ENCODE results near the gene AKR7A3. TPM values are rescaled to one million over a fixed set of nuclear protein-coding genes. Genes with fewer than 3 reads are reported as not detected.

Gene AKR7A3
- total RNA-seq, 1 donor from 2014 or later, result 1.5 TPM

DNA sequence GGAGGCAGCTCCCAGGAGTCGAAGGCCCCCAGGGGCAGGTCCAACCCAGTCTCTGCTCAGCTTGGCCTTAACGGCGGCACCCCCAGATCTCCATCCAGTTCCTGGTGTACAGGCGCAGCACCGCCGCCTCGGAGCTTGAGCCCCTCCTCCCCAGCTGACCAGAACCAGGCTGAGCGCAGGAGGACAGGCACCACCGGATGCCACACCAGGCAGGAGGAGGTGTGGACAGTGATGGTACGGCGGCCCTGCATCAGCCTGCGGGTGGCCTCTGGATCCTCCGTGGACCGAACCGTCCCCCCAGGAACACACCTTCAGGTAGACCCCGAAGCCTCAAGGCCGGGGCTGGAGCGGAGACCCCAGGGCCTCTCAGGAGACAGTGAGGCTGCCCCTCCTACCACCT, 39.9 kb upstream of the AKR7A3 start:
- Mint-ChIP-seq H3K36me3 (ENCODE audit: unreplicated experiment) (peaks cover 14% of the 10 kb centered on the region), H3K27me3 (ENCODE audit: unreplicated experiment) (no peaks in the 10 kb centered on the region), H3K9me3 (ENCODE audit: unreplicated experiment) (no peaks in the 10 kb centered on the region), H3K4me1 (ENCODE audit: unreplicated experiment) (no peaks in the 10 kb centered on the region), H3K27ac (ENCODE audit: unreplicated experiment) (no peak overlapping the region), H3K4me3 (ENCODE audit: unreplicated experiment) (no peak overlapping the region)
- TF ChIP-seq, protein P1, sequence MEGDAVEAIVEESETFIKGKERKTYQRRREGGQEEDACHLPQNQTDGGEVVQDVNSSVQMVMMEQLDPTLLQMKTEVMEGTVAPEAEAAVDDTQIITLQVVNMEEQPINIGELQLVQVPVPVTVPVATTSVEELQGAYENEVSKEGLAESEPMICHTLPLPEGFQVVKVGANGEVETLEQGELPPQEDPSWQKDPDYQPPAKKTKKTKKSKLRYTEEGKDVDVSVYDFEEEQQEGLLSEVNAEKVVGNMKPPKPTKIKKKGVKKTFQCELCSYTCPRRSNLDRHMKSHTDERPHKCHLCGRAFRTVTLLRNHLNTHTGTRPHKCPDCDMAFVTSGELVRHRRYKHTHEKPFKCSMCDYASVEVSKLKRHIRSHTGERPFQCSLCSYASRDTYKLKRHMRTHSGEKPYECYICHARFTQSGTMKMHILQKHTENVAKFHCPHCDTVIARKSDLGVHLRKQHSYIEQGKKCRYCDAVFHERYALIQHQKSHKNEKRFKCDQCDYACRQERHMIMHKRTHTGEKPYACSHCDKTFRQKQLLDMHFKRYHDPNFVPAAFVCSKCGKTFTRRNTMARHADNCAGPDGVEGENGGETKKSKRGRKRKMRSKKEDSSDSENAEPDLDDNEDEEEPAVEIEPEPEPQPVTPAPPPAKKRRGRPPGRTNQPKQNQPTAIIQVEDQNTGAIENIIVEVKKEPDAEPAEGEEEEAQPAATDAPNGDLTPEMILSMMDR (IDR thresholded peaks at IDR 0.05), result no peak
- DNase-seq (ENCODE audit: extremely low spot score, unreplicated experiment), result no peak

- no peaks in the 10 kb centered on the region for H3K4me1 Mint-ChIP-seq (ENCODE audit: unreplicated experiment)
These were observed 39.2 kb upstream of the AKR7A3 start for GRCh38 chr1:19327736-19328135.

DNA sequence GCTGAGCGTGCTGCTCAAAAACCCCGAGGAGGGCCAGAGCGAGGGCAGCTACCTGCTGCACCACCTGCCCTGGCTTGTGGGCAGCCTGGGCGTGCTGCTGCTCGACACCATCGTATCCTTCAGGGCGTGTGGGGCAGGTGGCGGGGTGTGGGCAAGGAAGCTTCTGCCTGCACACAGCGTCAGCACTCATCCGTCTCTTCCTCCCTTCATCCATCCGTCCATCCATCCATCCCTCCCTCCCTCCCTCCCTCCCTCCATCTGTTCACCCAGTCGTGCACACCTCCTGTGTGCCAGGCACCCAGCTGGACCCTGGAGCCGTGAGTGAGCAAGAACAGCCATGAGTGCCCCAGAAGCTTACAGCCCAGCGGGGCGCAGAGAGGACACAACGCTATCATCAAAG, 38.7 kb upstream of the AKR7A3 start:
- TF ChIP-seq, protein P1 (IDR thresholded peaks at IDR 0.05), result no peak
- Mint-ChIP-seq H3K27ac (ENCODE audit: unreplicated experiment) (no peak overlapping the region), H3K4me1 (ENCODE audit: unreplicated experiment) (no peaks in the 10 kb centered on the region), H3K27me3 (ENCODE audit: unreplicated experiment) (no peaks in the 10 kb centered on the region), H3K4me3 (ENCODE audit: unreplicated experiment) (no peak overlapping the region), H3K36me3 (ENCODE audit: unreplicated experiment) (peaks cover 20% of the 10 kb centered on the region), H3K9me3 (ENCODE audit: unreplicated experiment) (no peaks in the 10 kb centered on the region)
- DNase-seq (ENCODE audit: extremely low spot score, unreplicated experiment), result no peak

More at GRCh38 chr1:19327736-19328135, 39.2 kb upstream of the AKR7A3 start:
- no peak overlapping the region for H3K4me3 Mint-ChIP-seq (ENCODE audit: unreplicated experiment)
- no peak overlapping the region for H3K27ac Mint-ChIP-seq (ENCODE audit: unreplicated experiment)
- peaks cover 17% of the 10 kb centered on the region for H3K36me3 Mint-ChIP-seq (ENCODE audit: unreplicated experiment)
- TF ChIP-seq, protein P1 (IDR thresholded peaks at IDR 0.05), result no peak
- H3K27me3 Mint-ChIP-seq (ENCODE audit: unreplicated experiment), result no peaks in the 10 kb centered on the region
- H3K9me3 Mint-ChIP-seq (ENCODE audit: unreplicated experiment), result no peaks in the 10 kb centered on the region
- no peak for DNase-seq (ENCODE audit: extremely low spot score, unreplicated experiment)

DNA sequence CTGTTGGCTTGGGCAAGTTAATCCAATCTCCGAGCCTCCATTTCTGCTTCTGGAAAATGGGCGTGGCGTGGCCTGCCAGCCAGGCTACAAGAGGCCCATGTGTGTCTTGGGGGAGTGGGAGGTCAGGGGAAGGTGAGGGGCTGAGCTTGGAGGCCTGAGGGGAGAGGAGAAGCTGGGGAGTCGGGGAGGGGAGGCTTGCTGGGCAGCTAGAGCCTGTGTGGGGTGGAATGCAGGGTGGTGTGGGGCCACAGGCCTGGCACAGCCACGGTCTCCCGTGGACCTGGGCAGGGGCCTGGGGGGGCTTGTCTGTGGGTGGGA, 38.1 kb upstream of the AKR7A3 start:
- H3K9me3 Mint-ChIP-seq (ENCODE audit: unreplicated experiment), result no peaks in the 10 kb centered on the region
- H3K36me3 Mint-ChIP-seq (ENCODE audit: unreplicated experiment), result peaks cover 21% of the 10 kb centered on the region
- H3K27me3 Mint-ChIP-seq (ENCODE audit: unreplicated experiment), result no peaks in the 10 kb centered on the region
- TF ChIP-seq, protein P1 (IDR thresholded peaks at IDR 0.05), result no peak
- no peaks in the 10 kb centered on the region for H3K4me1 Mint-ChIP-seq (ENCODE audit: unreplicated experiment)
- no peak overlapping the region for H3K27ac Mint-ChIP-seq (ENCODE audit: unreplicated experiment)
- no peak overlapping the region for H3K4me3 Mint-ChIP-seq (ENCODE audit: unreplicated experiment)
- no peak for DNase-seq (ENCODE audit: extremely low spot score, unreplicated experiment)

- TF ChIP-seq, protein P1 (IDR thresholded peaks at IDR 0.05), result no peak
- H3K4me1 Mint-ChIP-seq (ENCODE audit: unreplicated experiment), result no peaks in the 10 kb centered on the region
- H3K27ac Mint-ChIP-seq (ENCODE audit: unreplicated experiment), result no peak overlapping the region
- H3K27me3 Mint-ChIP-seq (ENCODE audit: unreplicated experiment), result no peaks in the 10 kb centered on the region
- peaks cover 21% of the 10 kb centered on the region for H3K36me3 Mint-ChIP-seq (ENCODE audit: unreplicated experiment)
- DNase-seq (ENCODE audit: extremely low spot score, unreplicated experiment), result no peak
- H3K9me3 Mint-ChIP-seq (ENCODE audit: unreplicated experiment), result no peaks in the 10 kb centered on the region
- no peak overlapping the region for H3K4me3 Mint-ChIP-seq (ENCODE audit: unreplicated experiment)
These were observed 37.6 kb upstream of the AKR7A3 start for GRCh38 chr1:19325958-19326747.
